H9 (cell line): ENCODE measurements around the gene CATSPERE. TPM values are rescaled to one million over a fixed set of nuclear protein-coding genes. Genes with fewer than 3 reads are reported as not detected.

Experiments
- DNase-seq: peaks from one replicate; pipeline ENCODE4 v3.0.0-alpha.2; 2017
- H2AFZ ChIP-seq: one replicate; pipeline ENCODE4 v1.6.1; 2013; ENCODE audit warnings: mild to moderate bottlenecking, low read length, control low read depth, moderate library complexity
- H2AK5ac ChIP-seq: 2 replicates; pipeline ENCODE4 v1.6.1; 2013; ENCODE audit warnings: low read length, control low read depth, mixed read lengths; ENCODE audit not compliant: insufficient read length
- H2BK120ac ChIP-seq: one replicate; pipeline ENCODE4 v1.6.1; 2013; ENCODE audit warnings: low read depth, mild to moderate bottlenecking, low read length, control low read depth, inconsistent platforms; ENCODE audit not compliant: poor library complexity, severe bottlenecking
- H2BK12ac ChIP-seq: 2 replicates; pipeline ENCODE4 v1.6.1; 2013; ENCODE audit warnings: low read length, control low read depth, mixed read lengths, low read depth; ENCODE audit not compliant: insufficient read length
- H2BK15ac ChIP-seq: 2 replicates; pipeline ENCODE4 v1.6.1; 2013; ENCODE audit warnings: low read depth, low read length, control low read depth
- H2BK20ac ChIP-seq: one replicate; pipeline ENCODE4 v1.6.1; 2013; ENCODE audit warnings: low read depth, mild to moderate bottlenecking, low read length, control low read depth, inconsistent platforms; ENCODE audit not compliant: poor library complexity, severe bottlenecking
- H2BK5ac ChIP-seq: 2 replicates; pipeline ENCODE4 v1.6.1; 2013; ENCODE audit warnings: low read length, control low read depth, mixed read lengths; ENCODE audit not compliant: insufficient read length
- H3K14ac ChIP-seq: 2 replicates; pipeline ENCODE4 v1.6.1; 2013; ENCODE audit warnings: low read length, control low read depth; ENCODE audit not compliant: insufficient read depth
- H3K18ac ChIP-seq: 2 replicates; pipeline ENCODE4 v1.6.1; 2013; ENCODE audit warnings: low read depth, mild to moderate bottlenecking, mixed read lengths, low read length, control low read depth; ENCODE audit not compliant: insufficient read length
- H3K23ac ChIP-seq: 2 replicates; pipeline ENCODE4 v1.6.1; 2013; ENCODE audit warnings: low read length, control low read depth, mixed read lengths, low read depth; ENCODE audit not compliant: insufficient read length
- H3K23me2 ChIP-seq: 2 replicates; pipeline ENCODE4 v1.6.1; 2013; ENCODE audit warnings: low read depth, mild to moderate bottlenecking, mixed read lengths, low read length, control low read depth; ENCODE audit not compliant: insufficient read length, poor library complexity, severe bottlenecking
- H3K27ac ChIP-seq: 2 replicates; pipeline ENCODE4 v1.5.1; 2013; ENCODE audit warnings: low read length, control low read depth, mixed read lengths, low read depth; ENCODE audit not compliant: insufficient read length
- H3K27me3 ChIP-seq: 2 replicates; pipeline ENCODE4 v1.6.1; 2013; ENCODE audit warnings: low read length, control low read depth, inconsistent platforms; ENCODE audit not compliant: insufficient read depth
- H3K4ac ChIP-seq: 2 replicates; pipeline ENCODE4 v1.6.1; 2013; ENCODE audit warnings: low read depth, mild to moderate bottlenecking, control low read depth, inconsistent platforms, low read length, moderate library complexity
- H3K4me1 ChIP-seq: 2 replicates; pipeline ENCODE4 v1.6.1; 2013; ENCODE audit warnings: low read length, control low read depth, inconsistent platforms; ENCODE audit not compliant: insufficient read depth
- H3K4me2 ChIP-seq: 2 replicates; pipeline ENCODE4 v1.6.1; 2013; ENCODE audit warnings: low read length, control low read depth, mixed read lengths; ENCODE audit not compliant: insufficient read length, insufficient read depth
- H3K56ac ChIP-seq: 2 replicates; pipeline ENCODE4 v1.6.1; 2013; ENCODE audit warnings: low read depth, mild to moderate bottlenecking, mixed read lengths, low read length, control low read depth; ENCODE audit not compliant: insufficient read length
- H3K79me1 ChIP-seq: 2 replicates; pipeline ENCODE4 v1.6.1; 2013; ENCODE audit warnings: low read depth, mild to moderate bottlenecking, moderate library complexity, low read length, control low read depth, inconsistent platforms; ENCODE audit not compliant: insufficient read depth, poor library complexity, severe bottlenecking
- H3K79me2 ChIP-seq: 2 replicates; pipeline ENCODE4 v1.6.1; 2013; ENCODE audit warnings: low read length, control low read depth, inconsistent platforms; ENCODE audit not compliant: insufficient read depth
- H3K9ac ChIP-seq: 2 replicates; pipeline ENCODE4 v1.6.1; 2013; ENCODE audit warnings: low read length, control low read depth, mixed read lengths; ENCODE audit not compliant: insufficient read length; ENCODE audit errors: extremely low read depth
- H3K9me3 ChIP-seq: one replicate; pipeline ENCODE4 v1.6.1; 2013; ENCODE audit warnings: low read depth, low read length, inconsistent platforms; ENCODE audit not compliant: control insufficient read depth
- H3T11ph ChIP-seq: one replicate; pipeline ENCODE4 v1.6.1; 2013; ENCODE audit warnings: mild to moderate bottlenecking, low read length, control low read depth, inconsistent platforms
- H4K20me1 ChIP-seq: one replicate; pipeline ENCODE4 v1.6.1; 2013; ENCODE audit not compliant: control insufficient read depth, insufficient read length, insufficient read depth
- H4K5ac ChIP-seq: 2 replicates; pipeline ENCODE4 v1.6.1; 2013; ENCODE audit warnings: low read depth, mild to moderate bottlenecking, mixed read lengths, low read length, control low read depth; ENCODE audit not compliant: insufficient read length
- H4K8ac ChIP-seq: replicated peaks from 2 replicates; pipeline ENCODE4 v1.6.1; 2013; ENCODE audit warnings: low read length, control low read depth, mixed read lengths, low read depth; ENCODE audit not compliant: insufficient read length
- H4K91ac ChIP-seq: 2 replicates; pipeline ENCODE4 v1.6.1; 2013; ENCODE audit warnings: low read depth, mild to moderate bottlenecking, moderate library complexity, mixed read lengths, low read length, control low read depth; ENCODE audit not compliant: insufficient read length
- H3K27ac Mint-ChIP-seq, 3 experiments: 2 replicates in 2 of 3; 3 replicates in 1 of 3; pipeline ENCODE4 v1.8.0; 2020 to 2021; ENCODE audit warnings: mixed read lengths in 3 of 3, mild to moderate bottlenecking in 1 of 3, moderate library complexity in 1 of 3
- H3K27me3 Mint-ChIP-seq: 2 replicates; pipeline ENCODE4 v1.8.0; 2021; ENCODE audit warnings: low read depth, mild to moderate bottlenecking, moderate library complexity, mixed read lengths
- H3K36me3 Mint-ChIP-seq, 3 experiments: 2 replicates in 2 of 3; 3 replicates in 1 of 3; pipeline ENCODE4 v1.8.0; 2020 to 2021; ENCODE audit warnings: low read depth in 3 of 3, mixed read lengths in 3 of 3; ENCODE audit not compliant: insufficient read depth in 1 of 3
- H3K4me1 Mint-ChIP-seq, 2 experiments: 2 replicates each; pipeline ENCODE4 v1.8.0; 2020; ENCODE audit warnings: mixed read lengths in 2 of 2
- H3K4me3 Mint-ChIP-seq, 2 experiments: 2 replicates in 1 of 2; 3 replicates in 1 of 2; pipeline ENCODE4 v1.8.0; 2020 to 2021; ENCODE audit warnings: mild to moderate bottlenecking in 2 of 2, mixed read lengths in 2 of 2, moderate library complexity in 1 of 2
- H3K9me3 Mint-ChIP-seq, 2 experiments: 2 replicates in 1 of 2; 3 replicates in 1 of 2; pipeline ENCODE4 v1.8.0; 2020; ENCODE audit warnings: mild to moderate bottlenecking in 2 of 2, mixed read lengths in 2 of 2, moderate library complexity in 1 of 2
- WGBS: extraction: QIAGEN DNeasy Blood & Tissue Kit; methylation state at CpG from one replicate; pipeline ENCODE4 v1.1.7; 2013; ENCODE audit warnings: missing lambda C conversion rate, low lambda C conversion rate, mixed read lengths; ENCODE audit not compliant: insufficient read length; ENCODE audit errors: extremely low coverage; 5-methylcytosine and 5-hydroxymethylcytosine counted together
- total RNA-seq: library from RNA; stranded (reverse); gene quantifications from 2 replicates; pipeline ENCODE4 v1.2.1, GENCODE V29; 2021
- TF ChIP-seq, protein P1 (sequence below): fragments of 200-600 bp; sonication (generic); conservative IDR thresholded peaks from 3 replicates; pipeline ENCODE4 v1.8.0; 2021; ENCODE audit warnings: antibody characterized with exemption, mild to moderate bottlenecking

The CATSPERE gene
- total RNA-seq, 1 experiment from 2014 or later, result 0.31 TPM

DNA sequence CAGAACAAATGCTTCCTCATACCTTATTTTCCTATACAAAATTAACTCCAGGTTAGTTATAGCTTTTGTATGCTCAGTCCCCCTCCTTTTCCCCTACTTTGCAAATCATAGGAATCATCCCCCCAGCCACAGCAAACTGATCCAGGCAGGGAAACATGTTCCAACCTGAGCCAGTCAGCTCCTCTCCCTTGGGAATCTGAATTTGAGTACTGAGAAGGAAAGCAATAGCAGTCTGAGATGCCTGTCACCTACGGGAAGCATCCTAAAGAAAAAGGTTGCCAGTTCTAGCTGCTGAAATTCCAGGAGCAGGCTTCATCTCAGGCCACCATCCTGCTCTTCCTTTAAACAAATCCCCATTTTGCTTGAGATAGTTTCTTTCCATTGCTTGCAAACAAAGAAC lies 16.2 kb upstream of the CATSPERE start:
- H3K27ac ChIP-seq, result peak overlapping the region; percentile 46

More for the DNA sequence above, 16.2 kb upstream of the CATSPERE start:
- Histone ChIP-seq H3K79me2 (peaks cover 29% of the 10 kb centered on the region; the same call in 1 of the 2 replicates), H3K56ac (no peak overlapping the region), H2BK5ac (no peak overlapping the region), H3K79me1 (peaks cover 9% of the 10 kb centered on the region), H4K8ac (no peak overlapping the region), H3K27me3 (no peaks in the 10 kb centered on the region), H2AK5ac (peak overlapping the region; percentile 95), H3K23me2 (peaks cover under 1% of the 10 kb centered on the region), H3K18ac (no peak overlapping the region), H3T11ph (no peak overlapping the region), H4K91ac (no peak overlapping the region), H2AFZ (no peak overlapping the region), H4K5ac (no peak overlapping the region), H3K4me2 (no peak overlapping the region), H3K4me1 (peaks cover 12% of the 10 kb centered on the region; the same call in 1 of the 2 replicates), H3K9me3 (no peaks in the 10 kb centered on the region), H2BK120ac (no peak overlapping the region), H2BK12ac (peak overlapping the region; percentile 35), H2BK15ac (peak overlapping the region; percentile 80; the same call in 1 of the 2 replicates), H3K4ac (no peak overlapping the region), H3K14ac (no peak overlapping the region), H2BK20ac (no peak overlapping the region), H3K9ac (no peak overlapping the region), H4K20me1 (no peaks in the 10 kb centered on the region), H3K23ac (no peak overlapping the region)
- TF ChIP-seq, protein P1, sequence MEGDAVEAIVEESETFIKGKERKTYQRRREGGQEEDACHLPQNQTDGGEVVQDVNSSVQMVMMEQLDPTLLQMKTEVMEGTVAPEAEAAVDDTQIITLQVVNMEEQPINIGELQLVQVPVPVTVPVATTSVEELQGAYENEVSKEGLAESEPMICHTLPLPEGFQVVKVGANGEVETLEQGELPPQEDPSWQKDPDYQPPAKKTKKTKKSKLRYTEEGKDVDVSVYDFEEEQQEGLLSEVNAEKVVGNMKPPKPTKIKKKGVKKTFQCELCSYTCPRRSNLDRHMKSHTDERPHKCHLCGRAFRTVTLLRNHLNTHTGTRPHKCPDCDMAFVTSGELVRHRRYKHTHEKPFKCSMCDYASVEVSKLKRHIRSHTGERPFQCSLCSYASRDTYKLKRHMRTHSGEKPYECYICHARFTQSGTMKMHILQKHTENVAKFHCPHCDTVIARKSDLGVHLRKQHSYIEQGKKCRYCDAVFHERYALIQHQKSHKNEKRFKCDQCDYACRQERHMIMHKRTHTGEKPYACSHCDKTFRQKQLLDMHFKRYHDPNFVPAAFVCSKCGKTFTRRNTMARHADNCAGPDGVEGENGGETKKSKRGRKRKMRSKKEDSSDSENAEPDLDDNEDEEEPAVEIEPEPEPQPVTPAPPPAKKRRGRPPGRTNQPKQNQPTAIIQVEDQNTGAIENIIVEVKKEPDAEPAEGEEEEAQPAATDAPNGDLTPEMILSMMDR, result no peak
- Mint-ChIP-seq H3K27me3 (no peaks in the 10 kb centered on the region), H3K27ac (peak overlapping the region; percentile 73 to 89 (median 88)), H3K4me1 (peaks cover 55 to 57% of the 10 kb centered on the region in 2 experiments), H3K4me3 (no peak overlapping the region), H3K9me3 (no peaks in the 10 kb centered on the region; a peak in 1 of 5 replicates), H3K36me3 (peaks cover 5 to 15% (median 13%) of the 10 kb centered on the region in 3 experiments; a peak in 6 of 7 replicates)
- DNase-seq, result no peak
- WGBS, result no CpG with 5 or more reads among the region's 1 CpG
